ENCODE measurements around the gene MRPL14.

The MRPL14 gene

DNA sequence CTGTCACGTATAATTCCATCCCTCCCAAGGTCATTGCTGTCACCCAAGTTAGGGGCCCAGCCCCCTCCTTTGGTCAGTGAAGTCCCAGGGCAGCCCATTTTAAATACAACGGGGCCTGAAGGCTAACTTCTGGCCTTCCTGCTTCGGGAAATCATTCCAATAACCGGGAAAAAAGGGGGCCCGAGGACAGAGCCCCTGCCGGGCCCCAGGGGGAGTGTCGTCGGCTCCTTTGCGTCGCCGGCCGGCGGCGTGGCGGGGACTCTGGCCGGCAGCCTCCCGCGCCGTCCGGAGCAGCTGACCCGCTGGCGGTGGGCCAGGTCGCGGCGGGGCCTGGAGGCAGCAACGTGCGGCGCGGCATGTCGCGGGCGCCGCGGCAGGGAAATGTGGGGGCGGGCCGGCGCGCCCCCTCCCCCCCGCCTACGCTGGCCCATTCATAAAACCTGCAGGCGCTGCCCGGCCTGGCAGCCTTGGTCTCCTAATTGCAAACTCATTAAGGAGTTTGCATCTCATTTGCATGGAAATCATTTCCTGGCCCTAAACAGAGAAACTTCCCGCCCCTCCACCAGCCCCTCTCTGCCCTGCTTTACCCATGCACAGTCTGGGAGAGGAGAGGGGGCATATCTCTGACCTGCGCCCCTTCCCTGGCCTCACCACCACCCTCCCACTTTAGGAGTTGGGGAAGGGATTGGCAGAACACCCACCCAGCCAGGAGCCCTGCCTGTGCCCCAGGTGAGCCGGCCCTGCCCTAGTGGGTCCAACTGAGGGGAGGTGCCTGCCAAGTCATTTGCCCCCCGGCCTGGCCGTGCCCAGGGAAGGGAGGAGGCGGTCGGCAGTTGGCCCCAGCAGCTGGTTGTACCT lies 50.7 kb downstream of the MRPL14 start:
- Histone ChIP-seq H3K9ac (ENCODE audit: low read depth, low read length, poor library complexity, severe bottlenecking) (no peak overlapping the region), H3K9me2 (replicated peaks; ENCODE audit: low read depth, low read length) (no peaks in the 10 kb centered on the region), H3K27me3 (ENCODE audit: insufficient read depth, low read length, poor library complexity, severe bottlenecking) (no peaks in the 10 kb centered on the region), H3K9me3 (ENCODE audit: insufficient read depth, low read depth, low read length) (no peaks in the 10 kb centered on the region), H3K4me3 (ENCODE audit: low read length, poor library complexity, severe bottlenecking) (no peak overlapping the region), H3K79me2 (ENCODE audit: insufficient read depth, low read length) (peaks cover 10% of the 10 kb centered on the region; the same call in 1 of the 2 replicates), H3K4me1 (ENCODE audit: insufficient read depth, low read length, poor library complexity, severe bottlenecking) (peaks cover 33% of the 10 kb centered on the region), H3K4me2 (ENCODE audit: low read depth, low read length, poor library complexity, severe bottlenecking) (no peak overlapping the region), H3F3A (ENCODE audit: low read depth) (no peaks in the 10 kb centered on the region), H2AFZ (ENCODE audit: low read length) (no peak overlapping the region), H3K36me3 (ENCODE audit: insufficient read depth, low read length) (no peaks in the 10 kb centered on the region), H4K20me1 (ENCODE audit: insufficient read depth, low read length, poor library complexity, severe bottlenecking) (no peaks in the 10 kb centered on the region)
- TF ChIP-seq CTCF (conservative IDR thresholded peaks at IDR 0.05; ENCODE audit: low read length) (no peak), EZH2phosphoT487 (IDR thresholded peaks at IDR 0.05; ENCODE audit: borderline replicate concordance) (no peak)

DNA sequence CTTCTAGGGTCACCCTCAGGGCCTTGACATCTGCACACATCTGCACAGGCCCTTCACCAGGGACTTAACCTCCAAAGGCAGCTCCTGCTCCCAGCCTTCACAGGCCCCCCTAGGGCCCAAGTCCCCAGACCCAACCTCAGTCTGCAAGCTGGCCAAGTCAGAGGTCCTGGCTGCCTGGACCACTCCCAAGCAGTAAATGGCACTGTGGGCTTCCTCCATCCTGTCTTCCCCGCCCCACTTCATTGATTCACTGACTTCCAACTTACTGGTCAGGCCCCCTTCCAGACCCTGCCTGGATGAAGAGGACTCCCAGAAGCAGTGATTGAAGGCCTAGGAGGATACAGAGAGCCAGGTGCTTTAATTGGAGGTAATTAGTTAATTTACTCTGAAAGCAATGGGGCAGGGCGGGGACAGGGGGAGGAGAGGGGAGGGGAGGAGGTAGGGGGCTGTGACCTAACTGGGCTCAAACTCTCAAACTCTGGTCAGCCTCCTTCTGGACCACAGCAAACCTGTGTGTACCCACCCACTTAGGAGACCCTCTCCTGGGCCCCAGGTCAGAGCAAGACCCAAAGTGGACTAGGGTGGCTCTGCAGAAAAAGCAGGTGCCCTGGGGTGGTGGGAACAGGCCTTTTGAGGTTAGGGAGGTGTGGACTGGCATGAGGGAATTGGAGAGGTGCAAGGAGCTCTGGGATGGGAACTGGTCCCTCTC lies 51.5 kb downstream of the MRPL14 start:
- no peaks in the 10 kb centered on the region for H3F3A ChIP-seq (ENCODE audit: low read depth)
- TF ChIP-seq EZH2phosphoT487 (IDR thresholded peaks at IDR 0.05; ENCODE audit: borderline replicate concordance) (no peak), CTCF (conservative IDR thresholded peaks at IDR 0.05; ENCODE audit: low read length) (no peak)
- no peak overlapping the region for H2AFZ ChIP-seq (ENCODE audit: low read length)
- H3K9ac ChIP-seq (ENCODE audit: low read depth, low read length, poor library complexity, severe bottlenecking) = no peak overlapping the region
- no peak overlapping the region for H3K4me3 ChIP-seq (ENCODE audit: low read length, poor library complexity, severe bottlenecking)
- H3K4me2 ChIP-seq (ENCODE audit: low read depth, low read length, poor library complexity, severe bottlenecking) = no peak overlapping the region
- peaks cover 33% of the 10 kb centered on the region for H3K4me1 ChIP-seq (ENCODE audit: insufficient read depth, low read length, poor library complexity, severe bottlenecking)
- no peaks in the 10 kb centered on the region for H3K9me2 ChIP-seq (replicated peaks; ENCODE audit: low read depth, low read length)
- H3K27me3 ChIP-seq (ENCODE audit: insufficient read depth, low read length, poor library complexity, severe bottlenecking) = no peaks in the 10 kb centered on the region
- H3K79me2 ChIP-seq (ENCODE audit: insufficient read depth, low read length) = peaks cover 10% of the 10 kb centered on the region; the same call in 1 of the 2 replicates
- H3K9me3 ChIP-seq (ENCODE audit: insufficient read depth, low read depth, low read length) = no peaks in the 10 kb centered on the region
- no peaks in the 10 kb centered on the region for H4K20me1 ChIP-seq (ENCODE audit: insufficient read depth, low read length, poor library complexity, severe bottlenecking)
- H3K36me3 ChIP-seq (ENCODE audit: insufficient read depth, low read length) = no peaks in the 10 kb centered on the region

- Histone ChIP-seq H3K9me2 (replicated peaks; ENCODE audit: low read depth, low read length) (no peaks in the 10 kb centered on the region), H3K4me1 (ENCODE audit: insufficient read depth, low read length, poor library complexity, severe bottlenecking) (peaks cover 33% of the 10 kb centered on the region), H3K9ac (ENCODE audit: low read depth, low read length, poor library complexity, severe bottlenecking) (peak overlapping the region; percentile 98), H3K27me3 (ENCODE audit: insufficient read depth, low read length, poor library complexity, severe bottlenecking) (no peaks in the 10 kb centered on the region), H3K79me2 (ENCODE audit: insufficient read depth, low read length) (peaks cover 10% of the 10 kb centered on the region; the same call in 1 of the 2 replicates), H3K4me3 (ENCODE audit: low read length, poor library complexity, severe bottlenecking) (peak overlapping the region; percentile 97), H3K9me3 (ENCODE audit: insufficient read depth, low read depth, low read length) (no peaks in the 10 kb centered on the region), H3K4me2 (ENCODE audit: low read depth, low read length, poor library complexity, severe bottlenecking) (peak overlapping the region; percentile 100), H3F3A (ENCODE audit: low read depth) (no peaks in the 10 kb centered on the region), H2AFZ (ENCODE audit: low read length) (0 out of 2 replicates have a peak overlapping the region, but pooled peaks have one; percentile 9), H4K20me1 (ENCODE audit: insufficient read depth, low read length, poor library complexity, severe bottlenecking) (no peaks in the 10 kb centered on the region), H3K36me3 (ENCODE audit: insufficient read depth, low read length) (no peaks in the 10 kb centered on the region)
- no peak for TF ChIP-seq EZH2phosphoT487 (IDR thresholded peaks at IDR 0.05; ENCODE audit: borderline replicate concordance)
- no peak; the same call in 1 of the 2 replicates for TF ChIP-seq CTCF (conservative IDR thresholded peaks at IDR 0.05; ENCODE audit: low read length)
These were observed 52.2 kb downstream of the MRPL14 start for GRCh38 chr6:44074813-44075646.
